Measurements from ENCODE around the gene OR3A2. TPM values are rescaled to one million over a fixed set of nuclear protein-coding genes. Genes with fewer than 3 reads are reported as not detected.
"Not testable (repeated sequence)": the region's sequence is repeated elsewhere in the genome, so short reads cannot be mapped to it uniquely, and the experiment has no call there.

OR3A2 gene
- total and polyA plus RNA-seq, 8 donors: 0.08 to 0.87 (median 0.19) TPM

GRCh38 chr17:3411070-3411469 lies 25.0 kb upstream of the OR3A2 start, which contains the start of gene OR3A3:
TSS of gene OR3A3 (plus strand) at chr17:3411370.
- Histone ChIP-seq H3K27me3 (no peaks in the 10 kb centered on the region), H3K9me3 (peaks cover 0 to 20% of the 10 kb centered on the region in 2 donors), H3K4me3 (no peak within 1 kb of the TSS), H3K36me3 (no peaks in the 10 kb centered on the region), H3K4me1 (no peaks in the 10 kb centered on the region), H3K27ac (no peak within 1 kb of the TSS)
- no peak for ATAC-seq
- no peak for DNase-seq
- TF ChIP-seq CTCF (IDR thresholded peaks at IDR 0.05): no peak
- intact Hi-C loops (cut with DNase I): no loop called here

- H3K9me3 ChIP-seq: peaks cover 0 to 20% of the 10 kb centered on the region in 2 donors
- H3K4me1 ChIP-seq; H3K4me3 ChIP-seq; ATAC-seq; intact Hi-C loops (cut with DNase I); H3K27ac ChIP-seq; DNase-seq; H3K36me3 ChIP-seq; H3K27me3 ChIP-seq: not testable (repeated sequence)
These were observed 17.7 kb upstream of the OR3A2 start for GRCh38 chr17:3403856-3404255.

- intact Hi-C loops (cut with DNase I): no loop called here
- Histone ChIP-seq H3K27ac (no peak overlapping the region), H3K4me3 (no peak overlapping the region), H3K4me1 (no peaks in the 10 kb centered on the region), H3K36me3 (no peaks in the 10 kb centered on the region), H3K9me3 (peaks cover 0 to 6% of the 10 kb centered on the region in 2 donors), H3K27me3 (no peaks in the 10 kb centered on the region)
- DNase-seq (no peak), ATAC-seq (no peak)
- no peak for TF ChIP-seq CTCF (IDR thresholded peaks at IDR 0.05)
These were observed 15.7 kb upstream of the OR3A2 start for GRCh38 chr17:3401786-3402185.

GRCh38 chr17:3400055-3400454 lies 13.9 kb upstream of the OR3A2 start:
- no peak for TF ChIP-seq CTCF (IDR thresholded peaks at IDR 0.05)
- no peak overlapping the region for H3K4me3 ChIP-seq
- intact Hi-C loops (cut with DNase I): no loop called here
- ATAC-seq (no peak), DNase-seq (peak in 2 of 4 donors; percentile 6 to 29)
- no peak overlapping the region for H3K27ac ChIP-seq
- H3K4me1 ChIP-seq: no peaks in the 10 kb centered on the region
- H3K36me3 ChIP-seq: no peaks in the 10 kb centered on the region
- no peaks in the 10 kb centered on the region for H3K9me3 ChIP-seq
- no peaks in the 10 kb centered on the region for H3K27me3 ChIP-seq

- Histone ChIP-seq H3K27ac (no peak within 1 kb of the TSS), H3K36me3 (no peaks in the 10 kb centered on the region), H3K4me3 (no peak within 1 kb of the TSS), H3K9me3 (no peaks in the 10 kb centered on the region), H3K27me3 (no peaks in the 10 kb centered on the region), H3K4me1 (no peaks in the 10 kb centered on the region)
- DNase-seq: no peak
- intact Hi-C loops (cut with DNase I): no loop called here
- ATAC-seq: no peak
- TF ChIP-seq CTCF (IDR thresholded peaks at IDR 0.05): no peak
These were observed 12.2 kb upstream of the OR3A2 start, which contains the start of gene OR1E1 for GRCh38 chr17:3398310-3398709. TSS of gene OR1E1 (minus strand) at chr17:3398410. CDS start at chr17:3398410, 0 bp downstream.

DNA sequence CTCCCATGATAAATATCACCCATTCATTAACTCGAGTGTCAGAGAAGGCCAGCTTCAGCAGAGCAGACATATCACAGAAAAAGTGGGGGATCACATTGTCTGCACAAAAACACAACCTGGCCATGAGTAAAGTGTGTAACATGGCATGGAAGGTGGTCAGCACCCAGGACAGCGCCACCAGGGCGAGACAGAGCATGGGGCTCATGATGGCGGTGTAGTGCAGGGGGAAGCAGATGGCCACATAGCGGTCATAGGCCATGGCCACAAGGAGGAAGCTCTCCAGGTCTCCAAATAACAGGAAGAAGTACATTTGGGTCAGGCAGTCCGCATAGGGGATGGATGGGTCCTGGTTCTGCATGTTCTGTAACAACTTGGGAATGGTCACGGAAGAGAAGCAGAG lies 11.7 kb upstream of the OR3A2 start:
- H3K4me3 ChIP-seq; H3K9me3 ChIP-seq; H3K27me3 ChIP-seq; intact Hi-C loops (cut with DNase I); H3K27ac ChIP-seq; H3K4me1 ChIP-seq; H3K36me3 ChIP-seq; ATAC-seq: not testable (repeated sequence)
- peak in 1 of 4 donors; percentile 3 for DNase-seq
